Transverse colon (tissue), 4 donors: Measurements from ENCODE around the gene KRTAP10-10. TPM values are rescaled to one million over a fixed set of nuclear protein-coding genes. Genes with fewer than 3 reads are reported as not detected.
A peak's percentile ranks its signal among the peaks of the same experiment; 100 is the strongest.

Experiments
- DNase-seq: peaks from one replicate; pipeline ENCODE4 v3.0.0-alpha.2; 2019
- H3K27ac ChIP-seq, 4 donors: fragments of 200-600 bp; sonication (generic); 2 replicates each; pipeline ENCODE4 v1.5.1; 2016 to 2018; ENCODE audit warnings: inconsistent platforms in 4 of 4
- H3K27me3 ChIP-seq: fragments of 200-600 bp; sonication (generic); 2 replicates; pipeline ENCODE4 v1.5.1; 2017; ENCODE audit warnings: inconsistent platforms
- H3K36me3 ChIP-seq, 4 donors: fragments of 200-600 bp; sonication (generic); 2 replicates each; pipeline ENCODE4 v1.5.1; 2017 to 2019; ENCODE audit warnings: inconsistent platforms in 4 of 4
- H3K4me1 ChIP-seq, 4 donors: fragments of 200-600 bp; sonication (generic); 2 replicates each; pipeline ENCODE4 v1.5.1; 2017 to 2020; ENCODE audit warnings: inconsistent platforms in 4 of 4
- H3K4me3 ChIP-seq, 4 donors: fragments of 200-600 bp; sonication (generic); 1 replicate in 1 of 4; 2 replicates in 3 of 4; pipeline versions ENCODE4 v1.5.1 to v1.6.1; 2017 to 2019; ENCODE audit warnings: inconsistent platforms in 4 of 4
- H3K9me3 ChIP-seq, 2 donors: fragments of 200-600 bp; sonication (generic); 2 replicates each; pipeline ENCODE4 v1.5.1; 2017 to 2019; ENCODE audit warnings: inconsistent platforms in 2 of 2
- EP300 ChIP-seq: sonication (generic); formaldehyde crosslinking; IDR thresholded peaks from one replicate; pipeline ENCODE4 v1.6.1; 2017; ENCODE audit warnings: antibody characterized with exemption, low read depth
- POLR2A ChIP-seq: fragments of 450-650 bp; IDR thresholded peaks from one replicate; pipeline ENCODE4 v1.6.1; 2016; ENCODE audit warnings: antibody characterized with exemption, mild to moderate bottlenecking, moderate library complexity
- POLR2AphosphoS5 ChIP-seq, 3 donors: sonication (generic); formaldehyde crosslinking; IDR thresholded peaks; one replicate each; pipeline ENCODE4 v1.6.1; 2016; ENCODE audit warnings: antibody characterized with exemption in 3 of 3
- WGBS, 2 donors: methylation state at CpG; one replicate each; pipeline ENCODE4 v1.1.5; 2018; ENCODE audit warnings: low coverage in 1 of 2; 5-methylcytosine and 5-hydroxymethylcytosine counted together
- in situ Hi-C, 4 donors: fragments of 200-750 bp; cut with MboI; loops; one replicate each; pipeline versions ENCODE4 v1.15.0 to v1.15.1; 2017; ENCODE audit warnings: low sequenced_read_pairs in 3 of 4, low pct_ligation_motif_present in 1 of 4, low pct_unique_long_range_greater_than_20kb in 1 of 4
- intact Hi-C: fragments of 100-400 bp; cut with DNase I; formaldehyde crosslinking; loops from one replicate; pipeline ENCODE4 v1.15.1; 2023; ENCODE audit warnings: low total_unique reads
- total RNA-seq, 4 donors: library from RNA; depleted of rRNA; stranded (reverse); fragments of >200 nt; gene quantifications; one replicate each; pipeline ENCODE4 v1.1.0, GENCODE V29; 2016
- TF ChIP-seq, protein P1 (sequence below), 5 experiments: fragments of 200-600 bp in 3 of 5; fragments of 450-650 bp in 2 of 5; sonication (generic) in 3 of 5; IDR thresholded peaks; 1 replicate in 2 of 5; 2 replicates in 3 of 5; pipeline ENCODE4 v1.5.1; 2016 to 2017; ENCODE audit warnings: antibody characterized with exemption in 5 of 5, inconsistent platforms in 3 of 5, mild to moderate bottlenecking in 2 of 5, moderate library complexity in 1 of 5

KRTAP10-10 gene
- total RNA-seq, 4 donors from 2014 or later, result not detected

DNA sequence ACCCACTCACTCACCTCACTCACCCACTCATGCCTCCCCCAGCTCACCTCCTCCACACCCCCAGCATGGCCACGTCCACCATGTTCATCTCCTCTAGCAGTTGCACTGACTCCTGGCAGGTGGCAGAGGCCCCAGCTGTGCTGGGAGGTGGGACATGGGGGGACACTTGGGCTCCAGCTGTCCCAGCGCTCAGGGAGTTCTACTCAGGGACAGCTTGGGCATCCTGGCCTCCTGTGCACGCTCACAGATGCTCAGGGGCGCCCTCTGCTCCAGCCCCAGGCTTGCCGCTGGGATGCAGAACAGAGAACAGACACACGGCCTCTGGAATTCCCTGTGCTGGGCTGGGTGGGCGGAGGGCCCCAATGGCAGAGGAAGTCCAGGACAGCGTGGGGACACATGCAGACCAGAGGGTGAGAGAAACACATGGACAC is 20.1 kb upstream of the KRTAP10-10 start:
- in situ Hi-C loops, result no loop called here
- 59% methylated on average over 8 of the region's 8 CpGs; no CpG with 5 or more reads in 1 of the 2 donors for WGBS, 2 donors
- peaks cover 0 to 3% (median 0%) of the 10 kb centered on the region in 4 donors for H3K4me1 ChIP-seq
- H3K27me3 ChIP-seq, result no peaks in the 10 kb centered on the region
- DNase-seq, result no peak
- intact Hi-C loops, result no loop called here
- H3K36me3 ChIP-seq, result no peaks in the 10 kb centered on the region
- H3K9me3 ChIP-seq, result peaks cover 0 to 6% of the 10 kb centered on the region in 2 donors
- no peak overlapping the region for H3K4me3 ChIP-seq
- TF ChIP-seq, protein P1, sequence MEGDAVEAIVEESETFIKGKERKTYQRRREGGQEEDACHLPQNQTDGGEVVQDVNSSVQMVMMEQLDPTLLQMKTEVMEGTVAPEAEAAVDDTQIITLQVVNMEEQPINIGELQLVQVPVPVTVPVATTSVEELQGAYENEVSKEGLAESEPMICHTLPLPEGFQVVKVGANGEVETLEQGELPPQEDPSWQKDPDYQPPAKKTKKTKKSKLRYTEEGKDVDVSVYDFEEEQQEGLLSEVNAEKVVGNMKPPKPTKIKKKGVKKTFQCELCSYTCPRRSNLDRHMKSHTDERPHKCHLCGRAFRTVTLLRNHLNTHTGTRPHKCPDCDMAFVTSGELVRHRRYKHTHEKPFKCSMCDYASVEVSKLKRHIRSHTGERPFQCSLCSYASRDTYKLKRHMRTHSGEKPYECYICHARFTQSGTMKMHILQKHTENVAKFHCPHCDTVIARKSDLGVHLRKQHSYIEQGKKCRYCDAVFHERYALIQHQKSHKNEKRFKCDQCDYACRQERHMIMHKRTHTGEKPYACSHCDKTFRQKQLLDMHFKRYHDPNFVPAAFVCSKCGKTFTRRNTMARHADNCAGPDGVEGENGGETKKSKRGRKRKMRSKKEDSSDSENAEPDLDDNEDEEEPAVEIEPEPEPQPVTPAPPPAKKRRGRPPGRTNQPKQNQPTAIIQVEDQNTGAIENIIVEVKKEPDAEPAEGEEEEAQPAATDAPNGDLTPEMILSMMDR (IDR thresholded peaks at IDR 0.05), result no peak
- TF ChIP-seq POLR2A, result no peak
- no peak for TF ChIP-seq EP300
- TF ChIP-seq POLR2AphosphoS5 (IDR thresholded peaks at IDR 0.05), result no peak
- no peak overlapping the region for H3K27ac ChIP-seq

DNA sequence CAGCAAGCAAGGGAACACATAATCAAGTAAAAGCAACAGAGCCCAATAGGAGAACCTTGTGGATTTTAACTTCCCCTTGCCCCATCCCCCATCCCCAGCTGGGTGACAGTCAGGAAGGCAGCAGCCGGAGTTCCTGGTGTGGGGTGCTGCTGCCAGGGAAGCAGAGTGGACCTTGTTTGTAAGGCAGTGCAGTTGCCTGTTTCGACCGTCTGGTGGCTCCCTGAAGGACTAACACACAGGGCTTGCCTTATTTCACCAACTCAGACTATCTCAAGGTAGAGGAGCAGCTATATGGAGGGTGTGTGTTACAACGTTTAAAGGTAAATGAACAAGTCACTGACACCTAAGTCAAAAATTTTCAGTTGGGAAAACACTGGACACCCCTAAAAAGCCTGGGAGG is 18.7 kb upstream of the KRTAP10-10 start:
- peaks cover 5 to 13% of the 10 kb centered on the region in 2 donors for H3K9me3 ChIP-seq
- intact Hi-C loops (no loop called here), in situ Hi-C loops (no loop called here)
- no peaks in the 10 kb centered on the region for H3K27me3 ChIP-seq
- H3K36me3 ChIP-seq, result no peaks in the 10 kb centered on the region
- H3K4me3 ChIP-seq, result no peak overlapping the region
- H3K27ac ChIP-seq, result peak overlapping the region in 1 of 4 donors; percentile 3
- peak; percentile 22 for DNase-seq
- H3K4me1 ChIP-seq, result peaks cover 0 to 3% (median 0%) of the 10 kb centered on the region in 4 donors
- TF ChIP-seq, protein P1 (IDR thresholded peaks at IDR 0.05), result peak in 1 of 5 experiments; percentile 25
- TF ChIP-seq POLR2A, result no peak
- 39% methylated on average over 4 of the region's 4 CpGs; no CpG with 5 or more reads in 1 of the 2 donors for WGBS, 2 donors

DNA sequence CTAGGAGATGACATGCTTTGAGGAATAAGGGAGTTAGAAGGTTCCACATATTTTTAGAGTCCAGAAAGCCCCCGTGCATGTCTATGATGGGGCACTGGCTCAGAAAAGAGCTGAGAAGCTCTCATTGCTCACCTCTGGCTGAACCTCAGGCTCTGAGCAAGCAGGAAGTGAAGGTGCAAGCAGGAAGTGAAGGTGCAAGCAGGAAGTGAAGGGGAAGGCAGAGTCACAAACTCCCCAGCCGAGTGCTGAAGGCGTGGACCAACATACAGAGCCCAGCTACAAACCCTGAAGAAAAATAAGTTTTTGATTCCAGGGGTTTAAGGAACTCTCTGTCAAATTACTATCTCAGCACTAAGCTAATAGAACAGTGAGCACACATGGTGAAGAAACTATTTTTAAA is 18.2 kb upstream of the KRTAP10-10 start:
- peak overlapping the region in 2 of 4 donors; percentile 3 to 9 for H3K27ac ChIP-seq
- WGBS, 2 donors, result 65 to 100% methylated on average over 1 to 3 of the region's 3 CpGs
- intact Hi-C loops (no loop called here), in situ Hi-C loops (no loop called here)
- no peaks in the 10 kb centered on the region for H3K27me3 ChIP-seq
- H3K9me3 ChIP-seq, result peaks cover 9 to 17% of the 10 kb centered on the region in 2 donors
- peaks cover 0 to 3% (median 0%) of the 10 kb centered on the region in 4 donors for H3K4me1 ChIP-seq
- DNase-seq, result no peak
- TF ChIP-seq POLR2AphosphoS5 (IDR thresholded peaks at IDR 0.05) (no peak), POLR2A (no peak), EP300 (no peak)
- TF ChIP-seq, protein P1 (IDR thresholded peaks at IDR 0.05), result no peak
- no peaks in the 10 kb centered on the region for H3K36me3 ChIP-seq
- H3K4me3 ChIP-seq, result no peak overlapping the region

DNA sequence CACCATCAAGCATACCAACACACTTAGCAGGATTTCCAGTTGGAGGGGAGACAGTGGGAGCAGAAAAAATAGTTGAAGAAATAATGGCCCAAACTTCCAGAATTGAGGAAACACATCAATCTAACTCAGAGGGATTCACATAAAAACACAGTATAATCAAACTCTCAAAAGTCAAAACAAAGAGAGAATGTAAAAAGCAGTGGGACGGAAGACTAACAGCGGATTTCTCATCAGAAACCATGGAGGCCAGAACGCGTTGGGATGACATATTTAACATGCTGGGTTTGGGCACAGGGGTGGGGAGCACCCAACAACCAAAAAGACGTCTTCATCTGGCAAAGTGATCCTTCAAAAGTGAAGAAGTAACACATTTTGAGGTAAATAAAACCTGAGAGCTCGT is 17.3 kb upstream of the KRTAP10-10 start:
- TF ChIP-seq EP300 (no peak), POLR2AphosphoS5 (IDR thresholded peaks at IDR 0.05) (no peak), POLR2A (no peak)
- TF ChIP-seq, protein P1 (IDR thresholded peaks at IDR 0.05), result no peak
- H3K27ac ChIP-seq, result no peak overlapping the region
- intact Hi-C loops (no loop called here), in situ Hi-C loops (no loop called here)
- no peak for DNase-seq
- peaks cover 0 to 3% (median 0%) of the 10 kb centered on the region in 4 donors for H3K4me1 ChIP-seq
- H3K9me3 ChIP-seq, result peaks cover 9 to 26% of the 10 kb centered on the region in 2 donors
- no peaks in the 10 kb centered on the region for H3K36me3 ChIP-seq
- 86 to 92% methylated on average over 6 of the region's 6 CpGs for WGBS, 2 donors
- no peaks in the 10 kb centered on the region for H3K27me3 ChIP-seq
- H3K4me3 ChIP-seq, result no peak overlapping the region
